ENCODE measurements around the gene LTBP2.

- no peak for TF ChIP-seq TAF1 (IDR thresholded peaks at IDR 0.05; ENCODE audit: borderline replicate concordance, low read depth, low read length)
- no peak for TF ChIP-seq POLR2A (IDR thresholded peaks at IDR 0.05; ENCODE audit: low read depth, low read length)
- no peak for TF ChIP-seq POLR2AphosphoS5 (IDR thresholded peaks at IDR 0.05; ENCODE audit: low read depth, low read length)
These were observed 121.6 kb downstream of the LTBP2 start for GRCh38 chr14:74490486-74490885.

All from GM12892 (cell line).